ENCODE results near the gene TTLL11. TPM values are rescaled to one million over a fixed set of nuclear protein-coding genes. Genes with fewer than 3 reads are reported as not detected.

TTLL11 gene
- total and polyA plus RNA-seq, 4 donors = 1.4 to 4.5 (median 3.6) TPM

- no peak for DNase-seq (ENCODE audit: low spot score)
- H3K36me3 ChIP-seq (ENCODE audit: control insufficient read depth in 4 of 4, insufficient read depth in 3 of 4, low read depth in 1 of 4, low read length in 3 of 4) = no peaks in the 10 kb centered on the region
- H3K4me1 ChIP-seq (ENCODE audit: control insufficient read depth in 4 of 4, insufficient read depth in 4 of 4, low read length in 3 of 4) = no peaks in the 10 kb centered on the region
- TF ChIP-seq RAD21 (IDR thresholded peaks at IDR 0.05) (no peak), TAF1 (conservative IDR thresholded peaks at IDR 0.05) (no peak), ATF3 (IDR thresholded peaks at IDR 0.05) (no peak), FOXA1 (IDR thresholded peaks at IDR 0.05) (no peak), NR2F2 (IDR thresholded peaks at IDR 0.05) (no peak), REST (IDR thresholded peaks at IDR 0.05) (no peak), MAX (IDR thresholded peaks at IDR 0.05) (no peak), HNF4G (IDR thresholded peaks at IDR 0.05) (no peak), HNF4A (conservative IDR thresholded peaks at IDR 0.05) (no peak), FOXA2 (IDR thresholded peaks at IDR 0.05) (no peak), RXRA (IDR thresholded peaks at IDR 0.05) (no peak), JUND (IDR thresholded peaks at IDR 0.05) (no peak), ZBTB33 (IDR thresholded peaks at IDR 0.05) (no peak), SP1 (IDR thresholded peaks at IDR 0.05) (no peak), CTCF (IDR thresholded peaks at IDR 0.05; ENCODE audit: low read depth, low read length, missing input control) (no peak)
- no peak overlapping the region for H3K4me3 ChIP-seq (ENCODE audit: low read depth in 1 of 3, low read length in 3 of 3)
- no peak overlapping the region for H3K27ac ChIP-seq (ENCODE audit: low read depth in 1 of 2, low read length in 2 of 2)
- H3K9ac ChIP-seq (ENCODE audit: low read depth in 1 of 2, low read length in 2 of 2) = no peak overlapping the region
- 89% methylated on average over 6 of the region's 6 CpGs for WGBS
- no peaks in the 10 kb centered on the region for H3K27me3 ChIP-seq (ENCODE audit: control insufficient read depth in 4 of 4, insufficient read depth in 4 of 4, low read length in 3 of 4)
- no peaks in the 10 kb centered on the region for H3K9me3 ChIP-seq (ENCODE audit: control insufficient read depth in 4 of 4, low read length in 3 of 4)
These were observed 37.4 kb downstream of the TTLL11 start for GRCh38 chr9:122055701-122056100.

GRCh38 chr9:122053567-122054350, 39.3 kb downstream of the TTLL11 start:
- TF ChIP-seq TAF1 (conservative IDR thresholded peaks at IDR 0.05) = no peak
- no peak for TF ChIP-seq MAX (IDR thresholded peaks at IDR 0.05)
- TF ChIP-seq NR2F2 (IDR thresholded peaks at IDR 0.05) = no peak
- no peak for TF ChIP-seq GABPA (IDR thresholded peaks at IDR 0.05 in 1 of 2, conservative IDR thresholded peaks at IDR 0.05 in 1 of 2)
- TF ChIP-seq ATF3 (IDR thresholded peaks at IDR 0.05) = no peak
- no peak for TF ChIP-seq JUND (IDR thresholded peaks at IDR 0.05)
- no peak for TF ChIP-seq RXRA (IDR thresholded peaks at IDR 0.05)
- TF ChIP-seq SP1 (IDR thresholded peaks at IDR 0.05) = no peak
- TF ChIP-seq RAD21 (IDR thresholded peaks at IDR 0.05) = no peak
- TF ChIP-seq HNF4G (IDR thresholded peaks at IDR 0.05) = no peak
- no peak for TF ChIP-seq HNF4A (conservative IDR thresholded peaks at IDR 0.05)
- H3K36me3 ChIP-seq (ENCODE audit: control insufficient read depth in 4 of 4, insufficient read depth in 3 of 4, low read depth in 1 of 4, low read length in 3 of 4) = no peaks in the 10 kb centered on the region
- no peaks in the 10 kb centered on the region for H3K9me3 ChIP-seq (ENCODE audit: control insufficient read depth in 4 of 4, low read length in 3 of 4)
- DNase-seq (ENCODE audit: low spot score) = no peak
- no peak overlapping the region for H3K27ac ChIP-seq (ENCODE audit: low read depth in 1 of 2, low read length in 2 of 2)
- H3K27me3 ChIP-seq (ENCODE audit: control insufficient read depth in 4 of 4, insufficient read depth in 4 of 4, low read length in 3 of 4) = no peaks in the 10 kb centered on the region
- H3K4me3 ChIP-seq (ENCODE audit: low read depth in 1 of 3, low read length in 3 of 3) = no peak overlapping the region
- no peaks in the 10 kb centered on the region for H3K4me1 ChIP-seq (ENCODE audit: control insufficient read depth in 4 of 4, insufficient read depth in 4 of 4, low read length in 3 of 4)
- 89% methylated on average over 19 of the region's 19 CpGs for WGBS
- H3K9ac ChIP-seq (ENCODE audit: low read depth in 1 of 2, low read length in 2 of 2) = no peak overlapping the region
